Epithelial cell of prostate (primary cell): ENCODE data around the gene FMNL2.
A peak's percentile ranks its signal among the peaks of the same experiment; 100 is the strongest.

ENCODE experiments used
- DNase-seq: peaks from one replicate; pipeline ENCODE4 v3.0.0-alpha.2; 2011; ENCODE audit warnings: low read depth, low spot score
- H3K27ac ChIP-seq: fragments of 450-650 bp; 2 replicates; pipeline ENCODE4 v1.5.1; 2017; ENCODE audit warnings: mild to moderate bottlenecking

FMNL2 gene

DNA sequence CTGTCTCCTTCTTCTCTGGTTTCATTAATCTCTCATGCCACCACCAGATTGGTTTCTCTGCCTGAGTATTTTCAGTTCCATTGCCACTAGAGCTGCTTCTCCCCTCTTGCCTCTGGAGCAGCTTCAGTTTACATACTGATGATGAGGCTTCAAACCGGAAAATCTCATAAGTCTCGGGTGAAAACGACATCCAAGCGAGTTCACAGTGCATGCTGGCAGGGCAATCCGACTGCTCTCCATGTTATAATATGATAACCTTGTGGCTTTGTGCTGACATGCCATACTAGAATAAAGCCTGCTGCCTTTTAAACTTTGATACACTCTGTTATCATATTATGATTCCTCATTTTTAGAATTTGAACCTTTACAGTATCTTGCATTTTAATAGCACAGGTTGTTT lies 228.8 kb downstream of the FMNL2 start:
- H3K27ac ChIP-seq, result no peak overlapping the region
- DNase-seq, result no peak

DNA sequence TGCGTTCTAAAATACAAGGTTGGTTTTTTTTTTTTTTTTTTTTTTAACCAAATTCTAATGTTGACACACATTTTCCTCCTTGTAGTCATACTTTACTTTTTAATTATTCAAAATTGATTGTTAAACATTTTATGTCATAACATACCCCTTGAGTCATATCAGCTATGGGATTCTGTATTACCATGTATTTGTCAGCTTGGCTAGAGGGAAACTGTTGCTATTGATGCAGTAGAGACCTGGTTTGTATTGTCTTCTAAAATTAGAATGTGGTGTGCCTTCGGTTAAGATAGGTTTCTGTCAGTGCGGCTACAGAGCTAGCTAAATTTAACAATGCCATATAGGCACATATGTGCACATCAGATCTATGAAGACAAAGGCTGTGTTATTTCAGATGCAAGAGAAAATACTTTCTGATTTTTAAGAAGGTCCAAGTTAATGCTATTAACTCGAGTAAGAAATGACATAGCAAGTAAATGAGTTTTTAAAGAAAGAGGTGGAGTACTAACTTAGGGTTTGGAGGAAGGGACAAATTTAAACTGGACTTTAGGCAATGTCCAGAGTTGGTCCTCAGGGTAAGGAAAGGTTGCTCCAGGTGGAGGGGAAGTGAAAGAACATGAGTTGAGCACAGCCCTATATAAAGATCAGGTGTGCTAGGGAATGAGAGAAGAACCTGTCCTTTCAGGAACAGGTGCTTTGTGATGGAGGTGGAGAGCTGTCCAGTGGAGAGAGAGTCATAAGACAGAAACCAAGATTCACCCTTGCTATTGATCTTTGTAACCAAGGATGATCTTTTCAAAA lies 230.0 kb downstream of the FMNL2 start:
- no peak for DNase-seq
- no peak overlapping the region for H3K27ac ChIP-seq

DNA sequence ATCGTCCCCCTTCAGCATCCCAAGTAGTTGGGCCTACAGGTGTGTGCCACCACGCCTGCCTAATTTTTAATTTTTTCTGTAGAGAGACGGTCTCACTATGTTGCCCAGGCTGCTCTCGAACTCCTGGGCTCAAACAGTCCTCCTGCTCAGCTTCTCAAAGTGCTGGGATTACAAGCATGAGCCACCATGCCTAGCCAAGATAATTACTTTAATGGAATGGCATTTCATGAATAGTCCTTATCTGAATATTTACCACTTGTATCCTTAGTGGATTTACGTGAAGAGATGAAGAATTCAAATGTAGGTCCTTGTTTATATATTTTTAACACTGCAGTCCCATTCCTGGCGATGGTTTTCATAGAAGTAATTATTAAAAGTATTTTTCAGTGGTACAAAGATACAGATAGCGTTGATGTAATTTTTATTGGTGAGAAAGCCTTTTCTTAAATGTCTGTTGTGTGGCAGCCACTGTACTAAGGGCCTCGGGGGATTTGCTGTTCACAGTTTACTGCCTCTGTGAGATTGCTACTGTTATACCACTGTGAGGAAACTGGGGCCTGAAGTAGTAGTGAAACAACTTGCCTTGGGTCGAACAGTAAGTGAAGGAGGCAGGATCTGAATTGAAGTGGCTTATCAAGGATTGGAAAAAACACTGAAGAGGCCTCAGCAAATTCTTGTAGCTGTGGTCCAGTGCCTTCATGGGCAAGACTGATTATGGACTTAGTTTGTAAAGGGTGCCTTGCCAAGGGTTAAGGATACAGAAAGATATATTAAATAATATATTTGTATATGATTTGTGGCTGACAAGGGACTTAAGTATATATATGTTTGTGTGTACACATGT lies 231.1 kb downstream of the FMNL2 start:
- DNase-seq, result no peak
- H3K27ac ChIP-seq, result no peak overlapping the region

DNA sequence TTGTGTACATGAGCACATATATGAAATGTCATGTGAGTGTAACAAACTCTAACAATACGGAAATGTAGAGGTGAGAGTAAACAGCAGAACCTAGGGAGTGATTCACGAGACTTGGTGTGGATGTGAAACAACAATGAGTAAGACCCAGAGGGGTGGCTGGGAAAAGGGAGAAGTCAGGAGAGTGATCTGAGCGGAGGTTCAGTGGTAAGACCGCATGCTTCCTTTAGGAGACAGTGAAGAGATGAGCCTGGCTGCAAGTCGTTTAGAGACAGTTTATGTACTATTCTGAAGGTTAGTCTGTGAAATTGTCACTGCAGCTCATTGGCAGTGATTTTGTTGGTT lies 231.7 kb downstream of the FMNL2 start:
- DNase-seq, result no peak
- H3K27ac ChIP-seq, result no peak overlapping the region

DNA sequence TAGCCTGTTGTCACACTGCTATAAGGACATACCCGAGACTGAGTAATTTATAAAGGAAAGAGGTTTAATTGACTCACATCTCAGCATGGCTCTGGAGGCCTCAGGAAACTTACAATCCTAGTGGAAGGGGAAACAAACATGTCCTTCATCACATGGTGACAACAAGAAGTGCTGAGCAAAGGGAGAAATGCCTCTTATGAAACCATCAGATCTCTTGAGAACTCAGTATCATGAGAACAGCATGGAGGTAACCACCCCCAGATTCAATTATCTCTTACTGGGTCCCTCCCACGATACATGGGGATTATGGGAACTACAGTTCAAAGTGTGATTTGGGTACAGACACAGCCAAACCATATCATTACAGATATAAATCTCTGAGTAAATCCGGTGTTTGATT lies 233.6 kb downstream of the FMNL2 start:
- DNase-seq, result no peak
- no peak overlapping the region for H3K27ac ChIP-seq

DNA sequence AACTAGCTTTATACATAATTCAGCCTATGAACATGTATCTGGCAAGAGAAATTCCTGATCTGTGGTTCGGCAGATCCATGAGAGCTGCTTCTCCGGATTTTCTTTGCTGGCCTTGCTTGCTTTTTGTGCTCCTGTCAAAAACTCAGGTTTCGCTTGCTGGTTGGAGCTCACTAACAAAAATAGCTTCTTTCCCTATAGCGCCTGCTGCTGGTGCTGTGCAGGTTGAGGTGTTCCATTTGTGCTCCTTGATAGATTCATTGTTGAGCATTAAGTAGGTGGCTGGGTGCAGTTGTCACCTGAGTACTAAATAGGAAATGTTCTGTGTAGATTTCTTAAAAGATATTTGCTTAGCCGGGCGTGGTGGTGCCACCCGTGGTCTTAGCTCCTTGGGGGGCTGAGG lies 234.2 kb downstream of the FMNL2 start:
- H3K27ac ChIP-seq, result no peak overlapping the region
- no peak for DNase-seq

DNA sequence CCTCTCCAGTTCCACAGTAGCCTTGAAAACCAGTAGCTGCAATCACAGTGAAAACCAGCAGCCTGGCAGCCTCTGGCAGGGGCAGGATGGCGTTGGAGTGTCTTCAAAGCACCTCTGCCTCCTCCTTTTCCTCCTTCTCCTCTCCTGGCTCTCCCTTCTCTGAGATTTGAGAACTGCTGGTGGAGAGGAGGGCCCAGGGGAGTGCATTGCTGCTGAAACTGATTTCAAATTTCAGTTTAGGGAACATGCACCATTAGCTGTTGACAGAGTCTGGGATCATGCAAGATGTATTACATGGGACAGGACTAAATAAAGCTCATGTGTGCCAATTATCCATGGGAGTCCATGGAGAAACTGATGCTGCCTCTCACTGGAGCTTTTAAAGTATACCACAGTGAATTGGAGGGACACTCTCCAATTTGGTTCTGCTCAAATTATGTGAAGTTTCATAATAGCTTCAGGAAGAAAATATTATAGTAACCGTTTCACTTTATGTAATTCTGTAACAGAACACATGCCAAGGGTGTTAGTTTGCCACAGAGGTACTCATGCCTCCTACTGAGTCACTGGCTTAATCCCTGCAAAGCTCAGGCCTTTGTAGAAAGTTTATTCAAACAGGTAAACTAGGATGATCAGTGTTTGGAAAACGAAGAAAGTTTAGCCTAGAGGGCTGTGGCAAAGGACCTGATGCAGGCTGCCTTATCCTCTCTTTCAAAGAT lies 236.2 kb downstream of the FMNL2 start:
- DNase-seq, result peak; percentile 43
- peak overlapping the region; percentile 49 for H3K27ac ChIP-seq

DNA sequence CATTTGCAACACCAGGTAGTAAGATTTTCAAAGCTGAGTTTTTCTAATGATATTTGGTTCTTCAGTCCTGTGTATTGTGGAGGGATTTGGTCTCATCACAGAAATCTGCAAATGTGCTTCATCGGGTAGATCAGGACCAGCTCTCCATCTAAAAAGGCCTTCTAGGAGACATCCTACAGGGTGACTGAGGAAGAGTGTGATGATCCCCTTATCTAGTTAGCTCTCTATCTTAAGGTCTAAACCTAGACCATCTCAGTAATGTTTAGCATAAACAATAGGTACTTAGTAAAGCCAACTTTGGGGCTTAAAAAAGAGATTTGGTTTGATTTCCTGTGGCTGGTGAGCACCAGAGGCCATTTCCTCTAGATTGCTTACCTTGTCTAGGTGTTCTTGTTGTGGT lies 237.1 kb downstream of the FMNL2 start:
- DNase-seq, result no peak
- H3K27ac ChIP-seq, result peak overlapping the region; percentile 49

DNA sequence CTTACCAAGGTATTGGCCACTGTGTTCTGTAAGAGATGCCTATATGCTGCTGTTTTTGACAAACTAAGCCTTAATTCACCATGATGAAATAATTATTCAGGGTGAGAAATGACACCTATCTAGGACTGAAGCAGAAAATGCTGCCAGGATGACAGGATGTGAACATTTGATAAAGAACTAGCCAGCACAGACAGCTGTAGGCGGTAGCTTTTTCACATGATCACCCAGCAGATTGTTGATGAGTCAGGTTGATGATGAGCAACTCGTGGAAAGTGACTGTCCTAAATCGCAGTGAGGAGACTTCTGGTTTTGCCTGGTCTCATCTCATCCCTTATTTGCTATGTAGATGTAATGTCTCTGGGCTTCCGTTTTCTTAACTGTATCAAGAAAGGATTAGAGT lies 238.2 kb downstream of the FMNL2 start:
- DNase-seq, result peak; percentile 43
- peak overlapping the region; percentile 17 for H3K27ac ChIP-seq

DNA sequence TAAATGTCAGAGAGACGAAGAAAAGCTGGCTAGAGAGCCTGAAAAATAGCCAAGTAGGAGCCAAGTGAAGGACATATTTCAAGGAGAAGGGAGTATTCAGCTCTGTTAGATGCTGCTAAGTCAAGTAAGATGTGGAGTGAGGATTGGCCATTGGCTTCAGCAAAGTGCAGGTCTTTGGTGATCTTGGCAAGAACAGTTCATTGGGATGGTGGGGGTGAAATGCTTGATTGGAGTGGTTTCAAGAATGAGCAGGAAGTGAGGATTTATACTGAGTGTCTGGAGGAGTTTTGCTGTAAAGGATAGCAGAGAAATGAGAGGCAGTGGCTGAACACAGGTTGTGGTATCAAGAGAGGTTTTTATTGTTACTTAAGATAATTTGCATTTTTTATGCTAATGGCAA lies 242.6 kb downstream of the FMNL2 start:
- H3K27ac ChIP-seq, result no peak overlapping the region
- no peak for DNase-seq

DNA sequence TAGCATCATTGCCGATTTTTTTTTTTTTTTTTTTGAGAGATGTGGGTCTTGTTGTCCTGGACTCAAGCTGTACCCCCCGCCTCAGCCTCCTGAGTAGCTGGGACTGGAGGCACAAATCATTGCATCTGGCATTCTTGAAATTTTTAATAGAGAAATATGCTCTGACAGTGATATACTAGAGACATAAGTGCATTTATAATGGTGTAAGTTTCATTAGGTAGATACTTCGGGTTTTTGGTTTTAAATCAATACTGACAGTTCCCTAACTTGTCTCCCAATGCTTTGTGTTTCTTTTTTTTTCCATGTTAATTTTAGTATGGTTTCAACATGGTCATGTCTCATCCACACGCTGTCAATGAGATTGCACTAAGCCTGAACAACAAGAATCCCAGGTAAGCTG lies 243.6 kb downstream of the FMNL2 start:
- no peak for DNase-seq
- H3K27ac ChIP-seq, result no peak overlapping the region

DNA sequence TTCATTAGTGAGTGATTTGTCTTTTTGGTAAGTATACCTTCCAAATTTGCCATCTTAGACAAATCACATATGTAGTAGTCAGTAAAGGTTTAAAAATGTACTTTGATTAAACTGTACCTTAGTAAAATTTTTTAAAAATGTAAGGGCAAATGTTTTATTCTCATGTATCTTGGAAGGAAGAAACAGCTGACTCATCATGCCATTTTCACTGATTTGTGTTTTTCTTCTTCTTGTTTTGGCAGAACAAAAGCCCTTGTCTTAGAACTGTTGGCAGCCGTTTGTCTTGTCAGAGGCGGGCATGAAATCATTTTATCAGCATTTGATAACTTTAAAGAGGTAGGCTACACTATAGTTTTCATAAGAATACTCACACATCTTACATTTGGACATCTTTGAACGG lies 245.7 kb downstream of the FMNL2 start:
- no peak for DNase-seq
- H3K27ac ChIP-seq, result no peak overlapping the region

DNA sequence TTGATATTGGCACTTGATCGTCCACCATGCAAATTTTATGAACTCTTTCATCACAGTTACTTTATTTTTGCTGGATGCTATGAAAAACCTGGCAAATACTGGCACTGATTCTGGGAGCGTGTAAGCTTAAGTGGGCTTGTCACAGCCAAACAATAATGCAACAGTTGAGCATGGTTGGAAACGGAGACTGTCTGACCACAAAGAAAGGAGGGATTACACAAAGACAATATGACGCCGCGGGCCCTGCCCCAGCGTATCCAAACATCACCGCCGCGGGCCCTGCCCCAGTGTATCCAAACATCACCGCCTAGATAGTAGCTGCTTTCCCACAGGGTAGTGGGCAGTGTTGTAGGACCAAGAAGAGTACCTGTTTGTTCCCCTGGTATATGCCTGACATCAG lies 246.4 kb downstream of the FMNL2 start:
- H3K27ac ChIP-seq, result no peak overlapping the region
- no peak for DNase-seq

DNA sequence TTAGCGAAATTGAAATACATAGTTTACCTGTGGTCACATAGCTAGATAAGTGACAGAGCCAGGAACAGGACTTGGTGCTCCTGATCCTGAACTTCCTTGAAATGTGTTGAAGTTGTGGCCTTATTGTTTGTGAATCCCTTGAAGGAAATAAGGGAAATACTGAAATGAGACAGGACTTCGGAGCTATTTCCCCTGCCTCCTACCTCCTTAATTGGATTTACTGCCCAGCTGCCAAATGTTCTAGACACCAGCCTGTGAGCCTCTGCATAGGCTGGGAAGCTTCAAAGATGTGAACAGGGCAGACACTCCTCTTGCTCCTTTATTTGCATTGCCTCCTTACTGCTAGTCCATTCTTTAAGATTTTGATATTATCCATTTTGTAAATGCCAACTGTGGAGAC lies 247.1 kb downstream of the FMNL2 start:
- no peak overlapping the region for H3K27ac ChIP-seq
- DNase-seq, result no peak

DNA sequence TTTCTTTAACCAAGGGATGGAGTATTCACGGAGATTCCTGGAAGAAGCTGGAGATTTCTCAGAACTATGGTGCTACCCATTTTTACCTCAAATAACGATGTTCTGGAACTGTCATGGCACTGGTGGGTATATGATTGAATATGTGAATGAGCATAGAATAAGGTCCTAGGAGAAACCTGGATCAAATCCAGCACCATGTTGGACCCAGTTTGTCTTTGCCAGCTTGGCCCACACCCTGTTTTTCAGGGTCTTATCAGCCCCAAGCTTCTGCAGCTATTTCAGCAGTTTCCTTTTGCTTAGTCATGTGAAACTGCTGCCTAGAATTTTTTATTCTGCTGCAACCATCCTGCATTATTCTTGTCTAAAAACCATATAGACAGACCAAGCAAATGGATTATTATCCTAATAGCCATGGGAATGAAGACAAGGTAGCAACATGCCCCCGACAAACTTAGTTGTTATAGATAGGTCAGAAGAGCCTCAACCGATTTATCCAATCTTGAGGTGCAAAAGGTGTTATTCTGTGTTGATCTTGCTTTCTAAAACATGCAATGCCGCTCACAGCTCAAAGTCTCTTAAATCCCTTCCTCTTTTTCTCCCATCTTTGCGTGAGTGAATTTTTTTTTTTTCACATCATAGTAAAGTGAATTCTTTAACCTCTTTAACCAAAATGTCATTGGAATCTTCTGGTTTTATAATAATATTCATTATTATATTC lies 248.7 kb downstream of the FMNL2 start:
- H3K27ac ChIP-seq, result no peak overlapping the region
- no peak for DNase-seq

DNA sequence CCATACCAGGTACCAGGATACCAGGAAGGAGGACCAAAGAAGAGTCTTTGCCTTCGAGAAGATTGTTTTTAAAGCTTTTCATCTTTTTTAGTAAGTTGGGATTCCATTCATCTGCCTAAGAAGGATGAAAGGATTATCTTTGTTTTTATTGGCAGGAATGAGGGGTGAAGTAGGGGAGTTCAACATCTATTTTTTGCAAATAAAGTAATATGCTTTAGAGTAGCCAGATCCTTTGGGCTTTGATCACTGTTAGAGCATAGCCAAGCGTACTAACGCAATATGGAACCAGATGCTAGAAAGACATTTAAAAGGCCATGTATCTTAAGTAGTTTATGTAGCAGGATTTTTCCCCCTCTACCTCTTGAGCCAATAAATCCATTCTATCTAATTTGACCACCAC lies 249.3 kb downstream of the FMNL2 start:
- DNase-seq, result no peak
- no peak overlapping the region for H3K27ac ChIP-seq

DNA sequence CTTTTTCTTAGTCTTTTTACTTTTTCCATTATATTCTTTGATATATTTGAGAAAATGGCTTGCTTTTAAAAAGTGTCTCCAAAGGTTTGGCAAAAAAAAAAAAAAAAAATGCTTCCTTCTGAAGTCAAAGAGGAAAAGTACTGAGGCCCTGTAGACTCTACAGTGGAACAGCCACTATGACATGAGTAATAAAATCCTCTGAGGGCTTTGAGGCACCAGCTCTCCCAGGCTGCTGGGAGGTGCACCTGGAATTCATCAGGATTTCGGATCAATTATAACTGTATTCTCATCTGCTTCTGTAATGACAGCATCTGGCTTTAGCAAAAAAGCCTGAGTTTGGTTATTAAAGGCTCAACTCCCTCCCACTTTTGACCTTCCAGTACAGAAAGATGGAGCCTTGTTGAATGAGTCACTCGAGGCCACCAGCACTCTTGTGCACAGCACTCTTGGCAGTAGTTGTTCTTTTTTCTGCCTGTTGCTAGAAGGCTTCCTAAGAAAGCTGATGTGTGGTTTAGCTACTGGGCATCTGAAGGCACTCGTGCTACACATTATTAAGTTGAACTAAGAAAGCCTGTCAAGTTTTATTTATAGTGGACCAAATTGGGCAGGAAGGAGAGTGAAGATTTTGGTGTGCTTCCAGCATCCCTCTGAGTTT lies 251.0 kb downstream of the FMNL2 start:
- DNase-seq, result no peak
- no peak overlapping the region for H3K27ac ChIP-seq

DNA sequence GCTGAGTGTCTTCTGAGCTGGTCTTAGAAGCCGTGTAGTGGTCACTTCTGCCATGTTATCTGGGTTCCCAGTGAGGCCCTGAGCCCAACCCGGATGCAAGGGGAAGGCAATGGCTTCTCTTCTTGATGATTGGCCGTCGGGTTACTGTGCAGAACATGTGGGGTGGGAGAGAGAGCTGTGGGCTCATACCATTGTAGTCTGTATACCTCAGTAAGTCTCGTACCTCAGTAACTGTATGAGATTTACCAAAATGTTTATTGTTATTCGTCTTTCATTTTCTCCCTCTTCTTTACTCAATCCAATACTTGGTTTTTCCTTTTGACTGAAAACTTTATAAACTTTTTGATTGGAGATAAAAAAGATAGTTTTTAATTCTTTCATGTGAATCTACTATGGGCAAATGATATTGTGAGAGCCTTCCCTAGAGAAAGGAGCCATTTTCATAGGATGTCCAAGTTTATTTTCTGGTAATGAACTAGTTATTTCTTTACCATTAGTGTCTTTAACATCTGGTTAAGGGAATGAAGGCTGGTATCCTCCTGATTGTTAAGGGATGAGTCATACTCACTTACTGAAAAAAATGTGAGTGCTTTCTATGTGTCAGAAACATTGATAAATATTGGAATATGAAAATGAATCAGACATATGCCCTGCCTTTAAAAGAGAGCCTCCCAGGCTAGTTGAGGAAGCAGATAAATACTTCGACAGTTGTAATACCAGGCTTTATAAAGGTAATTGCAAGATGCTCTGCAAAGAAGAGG lies 252.4 kb downstream of the FMNL2 start:
- DNase-seq, result no peak
- no peak overlapping the region for H3K27ac ChIP-seq

DNA sequence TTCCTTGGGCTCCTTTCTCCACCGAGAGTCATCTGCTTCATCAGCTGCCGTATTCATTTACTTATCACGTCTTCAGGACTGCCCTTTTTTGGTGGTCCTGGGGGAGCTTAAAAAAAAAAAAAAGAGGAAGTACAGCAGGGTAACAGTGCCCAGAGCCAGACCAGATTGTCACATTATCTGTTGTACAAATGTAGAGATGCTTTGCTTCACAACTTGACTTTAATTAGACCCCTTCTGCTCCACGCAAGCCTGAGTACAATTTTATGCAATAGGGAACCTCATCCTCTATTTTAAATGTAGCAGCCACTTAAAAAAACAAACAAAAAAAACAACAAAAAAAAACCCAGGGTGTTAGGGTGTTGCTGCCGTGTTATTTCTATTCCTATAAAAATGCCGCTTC lies 254.0 kb downstream of the FMNL2 start:
- no peak overlapping the region for H3K27ac ChIP-seq
- DNase-seq, result no peak
